Trophoblast cell (in vitro differentiated cells and primary cell): ENCODE data around the gene PLA1A.

Source experiments
- DNase-seq, 2 donors: peaks; one replicate each; pipeline ENCODE4 v3.0.0-alpha.2; 2016
- H2AFZ ChIP-seq: 2 replicates; pipeline ENCODE4 v1.6.1; 2013; ENCODE audit warnings: low read length, moderate library complexity, mild to moderate bottlenecking; ENCODE audit not compliant: insufficient read depth, poor library complexity
- H2AK5ac ChIP-seq: 2 replicates; pipeline ENCODE4 v1.6.1; 2013; ENCODE audit warnings: mild to moderate bottlenecking, low read length
- H2BK120ac ChIP-seq: 2 replicates; pipeline ENCODE4 v1.6.1; 2013; ENCODE audit warnings: low read length, mild to moderate bottlenecking, moderate library complexity; ENCODE audit not compliant: insufficient read depth, poor library complexity
- H2BK12ac ChIP-seq: 2 replicates; pipeline ENCODE4 v1.6.1; 2013; ENCODE audit warnings: mild to moderate bottlenecking, low read length, moderate library complexity
- H2BK5ac ChIP-seq: 2 replicates; pipeline ENCODE4 v1.6.1; 2013; ENCODE audit warnings: low read length, low read depth, moderate library complexity, mild to moderate bottlenecking; ENCODE audit not compliant: poor library complexity
- H3K14ac ChIP-seq: 2 replicates; pipeline ENCODE4 v1.6.1; 2013; ENCODE audit warnings: mild to moderate bottlenecking, low read length
- H3K18ac ChIP-seq: 2 replicates; pipeline ENCODE4 v1.6.1; 2013; ENCODE audit warnings: mild to moderate bottlenecking, low read length
- H3K23ac ChIP-seq: 2 replicates; pipeline ENCODE4 v1.6.1; 2013; ENCODE audit warnings: low read length
- H3K27ac ChIP-seq: 2 replicates; pipeline ENCODE4 v1.5.1; 2013; ENCODE audit warnings: low read depth, mild to moderate bottlenecking, inconsistent platforms, low read length, moderate library complexity
- H3K27me3 ChIP-seq: 2 replicates; pipeline ENCODE4 v1.6.1; 2013; ENCODE audit warnings: inconsistent platforms, mild to moderate bottlenecking, low read length, moderate library complexity; ENCODE audit not compliant: insufficient read depth
- H3K36me3 ChIP-seq, 2 experiments: 1 replicate in 1 of 2; 2 replicates in 1 of 2; pipeline ENCODE4 v1.6.1; 2013; ENCODE audit warnings: low read length in 2 of 2, mild to moderate bottlenecking in 2 of 2, moderate library complexity in 1 of 2; ENCODE audit not compliant: insufficient read depth in 2 of 2, control insufficient read depth in 1 of 2
- H3K4ac ChIP-seq: 2 replicates; pipeline ENCODE4 v1.6.1; 2013; ENCODE audit warnings: low read depth, mild to moderate bottlenecking, low read length, moderate library complexity
- H3K4me1 ChIP-seq, 2 experiments: 1 replicate in 1 of 2; 2 replicates in 1 of 2; pipeline ENCODE4 v1.6.1; 2013; ENCODE audit warnings: low read length in 2 of 2, mild to moderate bottlenecking in 2 of 2, moderate library complexity in 1 of 2; ENCODE audit not compliant: insufficient read depth in 2 of 2, control insufficient read depth in 1 of 2
- H3K4me2 ChIP-seq: 2 replicates; pipeline ENCODE4 v1.6.1; 2013; ENCODE audit warnings: inconsistent platforms, mild to moderate bottlenecking, low read length, moderate library complexity
- H3K4me3 ChIP-seq: 2 replicates; pipeline ENCODE4 v1.5.1; 2013; ENCODE audit warnings: mild to moderate bottlenecking, low read depth, low read length, inconsistent platforms
- H3K79me1 ChIP-seq: one replicate; pipeline ENCODE4 v1.6.1; 2013; ENCODE audit warnings: low read length
- H3K79me2 ChIP-seq: 2 replicates; pipeline ENCODE4 v1.6.1; 2013; ENCODE audit warnings: low read length, mild to moderate bottlenecking; ENCODE audit not compliant: control insufficient read depth, insufficient read depth, poor library complexity
- H3K9ac ChIP-seq: 2 replicates; pipeline ENCODE4 v1.6.1; 2013; ENCODE audit warnings: mild to moderate bottlenecking, low read length
- H3K9me3 ChIP-seq: 2 replicates; pipeline ENCODE4 v1.6.1; 2013; ENCODE audit warnings: low read depth, mild to moderate bottlenecking, control low read depth, inconsistent platforms, low read length; ENCODE audit not compliant: insufficient read depth
- H4K12ac ChIP-seq: 2 replicates; pipeline ENCODE4 v1.6.1; 2013; ENCODE audit warnings: low read depth, mild to moderate bottlenecking, low read length, moderate library complexity
- H4K8ac ChIP-seq: 2 replicates; pipeline ENCODE4 v1.6.1; 2013; ENCODE audit warnings: low read depth, mild to moderate bottlenecking, low read length, moderate library complexity
- H4K91ac ChIP-seq: one replicate; pipeline ENCODE4 v1.6.1; 2013; ENCODE audit warnings: low read depth, mild to moderate bottlenecking, low read length, moderate library complexity
- WGBS: extraction: QIAGEN DNeasy Blood & Tissue Kit; methylation state at CpG from one replicate; pipeline ENCODE4 v1.1.7; 2013; ENCODE audit warnings: missing lambda C conversion rate; ENCODE audit not compliant: insufficient read length, insufficient coverage; ENCODE audit errors: extremely low coverage; 5-methylcytosine and 5-hydroxymethylcytosine counted together

PLA1A gene

DNA sequence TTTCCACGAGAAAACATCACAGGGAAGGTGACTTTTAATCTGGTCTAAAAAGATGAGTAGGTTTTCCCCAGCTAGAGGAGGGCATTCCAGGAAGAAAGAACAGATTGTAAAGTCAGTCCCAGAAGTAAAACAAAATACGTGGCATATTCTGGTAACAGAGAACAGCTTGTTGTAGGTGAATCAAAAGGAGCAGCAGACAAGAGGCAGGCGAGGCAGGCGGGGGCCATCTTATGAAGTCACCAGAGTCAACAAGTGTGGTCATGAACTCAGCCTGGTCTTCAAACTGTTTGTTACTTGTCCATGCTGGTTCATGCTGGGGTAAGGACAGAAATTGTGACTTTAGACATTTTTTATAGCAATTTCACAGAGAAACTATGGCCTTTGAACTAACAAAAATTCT is 66.7 kb downstream of the PLA1A start:
- H3K23ac ChIP-seq: no peak overlapping the region

DNA sequence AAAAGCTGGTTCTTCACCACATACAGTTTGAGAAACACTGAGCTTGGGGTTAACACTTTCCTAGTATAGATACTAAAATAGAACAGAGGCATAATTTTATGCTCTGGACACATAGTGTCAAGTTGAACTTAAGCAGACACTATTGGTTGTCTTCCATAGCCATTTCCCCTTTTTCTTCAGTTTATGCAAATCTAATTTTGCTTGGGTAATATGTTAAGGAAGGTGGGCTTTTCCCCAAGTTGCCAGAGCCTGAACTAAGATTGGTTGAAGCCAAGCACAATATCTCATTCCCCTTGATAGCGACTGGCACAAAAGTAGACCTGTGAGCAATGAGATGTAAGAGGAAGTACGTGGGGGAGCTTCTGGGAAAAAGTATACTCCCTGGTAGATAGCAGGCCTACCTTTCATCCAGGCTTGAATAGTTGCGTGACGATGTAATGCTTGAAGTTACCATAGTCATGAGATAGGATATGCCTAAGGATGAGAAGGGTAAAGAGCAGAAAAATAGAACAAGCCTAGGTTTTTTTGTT is 67.2 kb downstream of the PLA1A start:
- H3K36me3 ChIP-seq: peaks cover 0 to 1% of the 10 kb centered on the region in 2 experiments
- peak overlapping the region; percentile 30 for H2BK120ac ChIP-seq
- H3K9ac ChIP-seq: no peak overlapping the region
- peaks cover 16 to 22% of the 10 kb centered on the region in 2 experiments for H3K4me1 ChIP-seq
- peak overlapping the region; percentile 79 for H4K91ac ChIP-seq
- H3K9me3 ChIP-seq: no peaks in the 10 kb centered on the region
- H4K8ac ChIP-seq: no peak overlapping the region
- H2BK5ac ChIP-seq: peak overlapping the region; percentile 83
- no peaks in the 10 kb centered on the region for H3K27me3 ChIP-seq
- H3K4me2 ChIP-seq: no peak overlapping the region
- no peak overlapping the region for H3K4ac ChIP-seq
- H2AFZ ChIP-seq: no peak overlapping the region
- H2AK5ac ChIP-seq: no peak overlapping the region
- peak overlapping the region; percentile 29 for H3K14ac ChIP-seq
- H3K79me1 ChIP-seq: peaks cover 30% of the 10 kb centered on the region
- no peak overlapping the region for H2BK12ac ChIP-seq
- peak overlapping the region; percentile 16 for H3K18ac ChIP-seq
- no peak overlapping the region for H3K4me3 ChIP-seq
- no peak overlapping the region for H3K23ac ChIP-seq
- peak overlapping the region; percentile 87 for H3K27ac ChIP-seq
- no CpG with 5 or more reads among the region's 4 CpGs for WGBS
- H3K79me2 ChIP-seq: peaks cover 7% of the 10 kb centered on the region
- no peak overlapping the region for H4K12ac ChIP-seq
- no peak for DNase-seq

More for the DNA sequence above, 66.7 kb downstream of the PLA1A start:
- Histone ChIP-seq H4K91ac (peak overlapping the region; percentile 92), H2BK120ac (peak overlapping the region; percentile 82), H3K79me2 (peaks cover 11% of the 10 kb centered on the region), H3K4me3 (no peak overlapping the region), H2AFZ (no peak overlapping the region), H4K8ac (no peak overlapping the region), H3K36me3 (peaks cover 0 to 1% of the 10 kb centered on the region in 2 experiments), H3K9me3 (no peaks in the 10 kb centered on the region), H3K4me1 (peaks cover 21 to 26% of the 10 kb centered on the region in 2 experiments), H3K27ac (peak overlapping the region; percentile 18), H2BK5ac (no peak overlapping the region), H3K14ac (no peak overlapping the region), H3K18ac (no peak overlapping the region), H3K4ac (peak overlapping the region; percentile 42), H2BK12ac (peak overlapping the region; percentile 94), H4K12ac (no peak overlapping the region), H3K9ac (no peak overlapping the region), H2AK5ac (no peak overlapping the region), H3K79me1 (peaks cover 36% of the 10 kb centered on the region), H3K27me3 (no peaks in the 10 kb centered on the region), H3K4me2 (no peak overlapping the region)
- WGBS: no CpG with 5 or more reads among the region's 4 CpGs
- DNase-seq: no peak

DNA sequence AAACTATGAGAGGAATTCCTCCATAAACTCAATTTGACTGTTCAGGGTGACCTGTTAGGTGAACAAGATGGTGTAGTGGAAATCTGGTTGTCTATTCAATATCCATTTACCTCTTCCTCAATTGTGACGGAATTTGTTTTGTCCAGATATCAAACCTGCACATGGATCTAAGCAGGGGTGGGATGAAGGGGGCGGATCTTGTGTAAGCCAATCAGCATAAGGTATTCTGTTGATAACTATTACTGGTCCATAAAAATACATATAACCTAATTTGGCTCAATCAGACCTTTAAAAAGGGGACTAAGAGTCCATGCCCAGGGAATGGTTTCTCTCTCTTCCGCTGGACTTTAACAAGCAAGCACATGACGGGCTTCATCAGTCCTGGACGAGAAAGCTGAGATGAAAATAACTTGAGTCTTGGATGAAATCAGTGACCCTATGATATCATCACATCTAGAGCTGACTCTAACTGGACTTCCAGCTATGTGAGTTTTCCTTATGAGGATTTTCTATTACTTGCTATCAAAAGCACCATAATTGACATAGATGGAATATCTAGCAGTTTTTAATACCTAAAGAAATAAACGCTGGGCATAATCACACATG is 68.4 kb downstream of the PLA1A start:
- Histone ChIP-seq H3K4me2 (no peak overlapping the region), H3K4me1 (peaks cover 11 to 17% of the 10 kb centered on the region in 2 experiments), H3K23ac (no peak overlapping the region), H3K27ac (no peak overlapping the region), H4K12ac (no peak overlapping the region), H2BK120ac (no peak overlapping the region), H3K4me3 (no peak overlapping the region), H2AFZ (no peak overlapping the region), H2BK12ac (peak overlapping the region; percentile 24), H4K8ac (no peak overlapping the region), H3K4ac (no peak overlapping the region), H3K36me3 (peaks cover 0 to 1% of the 10 kb centered on the region in 2 experiments), H2BK5ac (no peak overlapping the region), H3K79me2 (peaks cover 3% of the 10 kb centered on the region), H3K9me3 (no peaks in the 10 kb centered on the region), H3K18ac (no peak overlapping the region), H3K79me1 (peaks cover 25% of the 10 kb centered on the region), H4K91ac (no peak overlapping the region), H3K27me3 (no peaks in the 10 kb centered on the region), H2AK5ac (no peak overlapping the region), H3K14ac (no peak overlapping the region), H3K9ac (no peak overlapping the region)
- no peak for DNase-seq
- no CpG with 5 or more reads among the region's 6 CpGs for WGBS

DNA sequence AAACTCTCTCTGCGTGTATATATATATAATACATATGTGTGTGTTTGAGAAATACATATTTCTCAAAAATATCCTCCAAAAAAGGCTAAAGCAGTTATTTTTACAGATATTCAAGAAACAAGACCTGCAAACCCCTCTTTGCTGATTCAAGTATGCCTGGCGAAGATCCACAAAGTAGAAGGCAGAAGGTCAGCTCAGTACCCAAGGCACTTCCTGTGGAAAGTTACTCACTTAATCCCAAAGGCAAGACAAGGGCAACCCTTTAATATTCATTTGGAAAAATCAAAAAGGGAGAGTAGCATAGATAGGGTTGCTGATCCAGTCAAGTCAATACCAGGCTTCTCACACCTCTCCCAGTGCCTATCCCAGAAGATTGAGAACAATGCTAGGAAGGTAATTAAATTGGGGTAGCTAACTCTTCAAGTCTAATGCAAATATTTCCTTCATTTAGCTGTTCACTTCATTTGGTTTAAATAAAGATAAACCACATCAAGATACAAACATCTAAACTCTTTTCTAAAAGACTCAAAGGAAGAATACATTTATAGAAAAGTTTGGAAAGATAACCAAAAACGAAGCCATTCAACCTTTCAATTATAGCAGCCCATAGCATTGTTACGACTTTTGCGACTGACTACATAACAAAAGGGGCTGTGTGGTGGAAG is 72.4 kb downstream of the PLA1A start:
- Histone ChIP-seq H3K9ac (no peak overlapping the region), H2BK5ac (no peak overlapping the region), H4K91ac (no peak overlapping the region), H2BK120ac (no peak overlapping the region), H3K79me2 (no peaks in the 10 kb centered on the region), H3K4me1 (peaks cover 3 to 4% of the 10 kb centered on the region in 2 experiments), H3K23ac (no peak overlapping the region), H3K27ac (no peak overlapping the region), H4K12ac (no peak overlapping the region), H3K9me3 (peaks cover 3% of the 10 kb centered on the region), H2AK5ac (no peak overlapping the region), H3K14ac (no peak overlapping the region), H3K18ac (no peak overlapping the region), H3K27me3 (no peaks in the 10 kb centered on the region), H2BK12ac (no peak overlapping the region), H2AFZ (no peak overlapping the region), H3K4me2 (no peak overlapping the region), H3K4ac (no peak overlapping the region), H3K79me1 (peaks cover 4% of the 10 kb centered on the region), H3K4me3 (no peak overlapping the region), H3K36me3 (peaks cover 9 to 17% of the 10 kb centered on the region in 2 experiments), H4K8ac (no peak overlapping the region)
- no peak for DNase-seq
- no CpG with 5 or more reads among the region's 5 CpGs for WGBS
